ENCODE measurements around the gene ATP6V0B.

Gene ATP6V0B

DNA sequence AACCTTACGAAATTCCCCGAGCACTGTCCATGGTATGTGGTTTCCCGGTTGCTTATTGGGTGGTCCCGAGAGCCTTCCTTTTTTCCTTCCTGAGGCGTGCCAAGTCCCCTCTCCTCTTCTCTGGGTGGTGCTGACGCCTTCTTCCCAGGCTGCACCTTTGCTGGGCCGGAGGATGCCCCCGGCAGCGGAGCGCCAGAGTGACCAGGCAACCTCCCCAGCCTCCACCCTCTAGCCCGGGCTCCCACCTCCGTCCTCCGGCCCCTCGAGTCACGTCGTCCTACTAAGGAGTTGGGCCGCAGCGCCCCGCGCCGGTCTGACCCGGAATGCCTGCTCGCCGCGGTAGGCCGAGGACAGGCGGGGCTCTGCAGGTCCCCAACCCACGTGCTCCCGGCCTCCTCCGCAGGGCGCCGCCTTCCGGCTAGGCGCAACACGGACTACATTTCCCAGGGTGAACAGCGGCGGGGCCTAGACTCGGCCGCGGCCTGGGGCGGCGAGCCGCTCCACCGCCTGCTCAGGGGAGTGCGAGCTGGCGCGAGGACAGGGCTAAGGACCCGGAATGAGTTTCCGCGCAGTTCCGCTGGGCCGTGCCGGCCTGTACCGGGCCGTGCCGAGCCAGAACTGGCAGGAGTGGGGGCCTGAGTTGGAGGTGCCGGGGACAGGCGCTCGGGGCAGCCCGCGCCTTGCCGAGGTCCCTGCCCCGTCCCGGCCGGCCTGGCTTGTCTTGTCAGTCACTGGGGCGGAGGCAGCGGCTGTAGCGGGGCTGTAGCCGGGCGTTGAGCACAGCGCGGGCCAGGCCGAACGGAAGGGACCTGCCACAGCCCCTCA, 28.3 kb upstream of the ATP6V0B start, which contains the start of gene IPO13:
TSS of gene IPO13 (plus strand) at position 715 of the 825 bp plus-strand sequence. CDS start 651 bp downstream, outside the sequence.
- peak; percentile 97 for DNase-seq (ENCODE audit: low spot score)

DNA sequence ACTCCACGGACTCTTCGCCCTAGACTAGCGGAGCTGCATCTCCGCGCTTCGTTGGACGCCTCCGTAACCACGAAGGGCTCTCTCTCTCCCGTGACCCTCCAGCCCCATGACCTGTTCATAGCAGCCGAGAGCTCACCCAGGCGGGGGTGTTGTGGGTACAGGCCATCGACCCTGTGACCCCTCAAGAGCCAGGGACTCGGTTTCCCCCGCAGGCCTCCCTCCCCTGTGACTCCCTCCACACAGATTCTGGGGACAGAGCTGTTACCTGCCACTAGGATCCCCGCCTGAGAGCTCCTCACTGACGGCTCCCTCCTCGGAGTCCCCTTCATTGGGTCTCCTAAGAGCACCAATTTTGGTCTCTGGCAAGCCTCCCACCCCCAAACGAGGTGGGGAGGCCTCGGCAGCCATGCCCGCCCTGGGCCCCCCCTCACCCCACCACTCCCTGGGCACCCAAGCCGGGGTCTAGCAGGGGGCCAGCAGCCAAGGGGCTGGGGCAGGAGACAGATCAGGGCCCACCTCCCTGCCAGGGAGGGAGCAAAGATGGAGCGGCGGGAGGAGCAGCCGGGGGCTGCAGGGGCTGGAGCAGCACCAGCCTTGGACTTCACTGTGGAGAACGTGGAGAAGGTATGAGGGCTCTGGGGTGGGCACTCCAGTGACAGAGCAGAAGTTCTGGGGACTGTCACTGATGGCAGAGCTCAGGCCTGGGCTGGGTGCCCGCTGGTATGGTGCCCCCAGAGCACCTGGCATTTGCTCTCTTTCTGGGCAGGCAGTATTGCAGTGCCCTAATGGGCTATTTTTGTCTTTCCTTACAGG, 27.5 kb upstream of the ATP6V0B start:
- no peak for DNase-seq (ENCODE audit: low spot score)

DNA sequence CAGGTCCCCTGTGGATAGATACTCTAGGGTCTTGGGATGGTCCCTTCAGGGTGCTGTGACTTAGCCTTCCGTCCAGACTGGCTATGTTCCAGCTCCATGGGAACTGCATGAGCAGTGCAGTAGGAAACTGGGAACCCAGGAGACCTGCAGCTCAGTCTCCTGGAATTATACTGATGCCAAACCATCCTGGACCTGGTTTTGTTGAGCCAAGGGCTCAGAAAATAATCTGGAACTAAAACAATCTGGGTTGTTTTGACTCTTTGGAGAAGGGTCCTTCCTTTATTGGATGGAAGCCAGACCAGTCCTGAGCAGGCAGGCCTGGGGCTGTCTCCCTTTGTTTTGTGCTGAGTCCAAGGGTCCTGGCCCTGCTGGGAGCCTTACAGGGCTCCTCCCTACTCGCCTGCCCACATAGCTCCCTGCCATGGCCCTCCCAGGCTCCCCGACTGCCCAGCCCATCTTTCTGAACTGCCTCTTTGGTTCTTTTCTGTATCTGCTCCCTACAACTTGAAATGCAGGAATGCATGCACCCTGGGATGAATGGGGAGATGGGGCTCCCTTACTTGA, 26.8 kb upstream of the ATP6V0B start:
- DNase-seq (ENCODE audit: low spot score), result no peak

DNA sequence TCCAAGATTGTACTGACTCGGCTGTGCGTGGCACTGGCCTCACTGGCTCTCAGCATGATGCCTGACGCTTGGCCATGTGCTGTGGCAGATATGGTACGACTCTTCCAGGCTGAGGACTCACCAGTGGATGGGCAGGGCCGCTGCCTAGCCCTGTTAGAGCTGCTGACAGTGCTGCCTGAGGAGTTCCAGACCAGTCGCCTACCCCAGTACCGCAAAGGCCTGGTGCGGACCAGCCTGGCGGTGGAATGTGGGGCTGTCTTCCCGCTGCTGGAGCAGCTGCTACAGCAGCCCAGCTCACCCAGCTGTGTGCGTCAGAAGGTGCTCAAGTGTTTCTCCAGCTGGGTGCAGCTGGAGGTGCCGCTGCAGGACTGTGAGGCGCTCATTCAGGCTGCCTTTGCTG, 25.1 kb upstream of the ATP6V0B start:
- DNase-seq (ENCODE audit: low spot score), result no peak

DNA sequence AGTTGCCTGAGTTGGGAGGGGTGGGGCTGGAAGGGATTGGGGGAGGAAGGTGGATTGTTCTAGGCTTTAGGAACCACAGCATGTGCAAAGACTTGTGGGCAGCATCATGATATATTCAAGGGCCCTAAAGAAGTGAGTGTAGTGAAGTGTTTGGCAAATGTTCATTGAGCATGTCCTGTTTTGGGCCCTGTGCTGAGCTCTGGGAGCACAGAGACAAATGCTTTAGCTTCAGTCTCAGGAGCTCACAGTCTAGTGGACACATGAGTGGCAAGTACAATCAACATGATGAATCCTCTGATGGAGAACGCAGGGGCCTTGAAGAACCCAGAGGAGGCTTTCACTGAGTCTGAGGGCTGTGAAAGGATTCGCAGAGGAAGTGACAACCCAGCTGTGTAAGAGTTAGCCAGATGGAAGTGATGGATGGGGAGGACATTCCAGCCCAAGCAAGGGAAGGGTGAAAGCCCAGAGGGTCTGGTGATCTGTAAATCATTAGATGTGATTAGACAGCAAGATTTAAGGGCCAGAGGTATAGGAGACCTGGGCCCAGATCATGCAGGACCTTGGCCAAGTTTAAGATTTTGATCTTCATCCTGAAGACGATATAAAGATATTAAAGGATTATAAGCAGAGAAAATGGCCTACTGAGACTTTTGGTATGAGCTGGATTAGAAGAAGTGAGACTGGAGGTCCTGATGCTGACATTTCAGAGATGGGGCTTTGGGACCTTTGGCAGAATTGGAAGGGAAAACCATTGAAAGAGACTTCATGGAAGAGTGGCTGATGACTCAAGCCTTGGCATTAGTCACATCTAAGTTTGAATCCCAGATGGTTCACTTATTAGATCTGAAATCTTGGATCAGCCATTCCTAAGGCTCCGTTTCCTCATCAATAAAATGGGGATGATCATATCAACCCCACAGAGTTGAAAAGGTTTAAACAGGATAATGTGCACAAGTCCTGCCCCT, 23.5 kb upstream of the ATP6V0B start:
- DNase-seq (ENCODE audit: low spot score), result no peak

DNA sequence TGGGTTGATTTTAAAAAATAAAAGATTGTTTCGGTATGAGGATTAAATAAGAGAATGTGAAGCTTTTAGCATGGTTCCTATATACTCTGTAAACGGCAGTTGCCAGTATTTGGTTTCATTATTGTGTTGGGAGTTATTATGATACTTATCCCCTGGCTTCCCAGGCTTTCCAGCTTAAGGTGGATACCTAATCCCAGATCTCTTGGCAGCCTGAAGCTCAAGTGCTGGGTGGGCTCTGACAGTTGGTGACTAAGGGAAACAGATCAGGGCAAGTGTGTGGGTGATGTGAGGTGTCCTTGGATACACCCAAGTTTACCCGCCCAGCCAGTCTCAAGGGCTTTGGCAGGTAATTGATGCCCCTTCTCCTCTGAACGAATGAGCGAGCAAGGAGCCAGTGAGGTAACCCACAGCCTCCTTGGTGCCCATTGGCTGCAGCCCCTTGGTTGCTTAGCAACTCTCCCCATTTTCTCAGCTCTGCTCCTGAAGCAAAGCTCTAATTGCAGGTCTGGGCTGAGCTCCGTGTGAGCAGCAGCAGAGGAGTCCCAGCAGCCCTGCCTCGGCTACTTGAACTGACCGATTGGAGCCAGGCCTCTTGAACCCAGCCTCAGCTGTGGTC, 21.9 kb upstream of the ATP6V0B start:
- DNase-seq (ENCODE audit: low spot score), result no peak

DNA sequence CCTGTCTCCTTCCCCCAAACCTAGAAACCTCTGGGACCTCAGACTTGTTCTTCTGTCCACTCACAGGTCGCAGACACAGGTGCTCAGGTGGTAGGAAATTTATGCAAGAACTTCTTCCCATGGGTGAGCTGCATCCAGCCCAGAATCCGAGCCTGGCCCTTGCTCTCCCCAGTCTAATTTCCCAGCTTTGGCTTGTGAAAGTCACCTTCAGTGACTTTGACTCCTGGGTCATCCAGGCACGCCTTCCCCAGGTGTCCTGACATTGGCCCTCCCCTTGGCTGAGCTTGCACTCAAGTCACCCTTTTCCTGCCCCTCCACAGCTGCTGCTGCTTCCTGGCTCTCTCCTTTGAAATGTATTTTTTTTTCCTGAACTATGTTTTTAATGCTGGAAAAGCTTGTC, 21.4 kb upstream of the ATP6V0B start:
- no peak for DNase-seq (ENCODE audit: low spot score)

DNA sequence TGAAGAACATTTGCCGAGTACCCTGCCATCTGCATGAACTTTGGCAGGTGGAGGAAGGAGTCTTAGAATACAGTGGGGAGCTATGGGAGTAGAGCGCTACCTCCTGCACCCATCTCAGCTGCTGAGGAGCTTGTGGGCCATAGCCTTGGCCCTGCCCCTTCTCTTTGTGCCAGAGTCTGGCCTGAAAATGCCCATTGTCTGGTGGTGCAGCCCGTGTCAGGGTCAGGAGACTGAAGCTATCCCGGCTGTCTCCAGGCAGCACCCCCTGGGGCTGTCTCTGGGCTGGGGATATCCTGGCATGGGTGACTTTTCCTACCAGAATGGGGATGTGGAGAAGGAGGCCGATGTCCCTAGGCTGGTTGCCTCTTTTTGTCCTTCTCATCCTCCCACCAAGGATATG, 20.7 kb upstream of the ATP6V0B start:
- no peak for DNase-seq (ENCODE audit: low spot score)

DNA sequence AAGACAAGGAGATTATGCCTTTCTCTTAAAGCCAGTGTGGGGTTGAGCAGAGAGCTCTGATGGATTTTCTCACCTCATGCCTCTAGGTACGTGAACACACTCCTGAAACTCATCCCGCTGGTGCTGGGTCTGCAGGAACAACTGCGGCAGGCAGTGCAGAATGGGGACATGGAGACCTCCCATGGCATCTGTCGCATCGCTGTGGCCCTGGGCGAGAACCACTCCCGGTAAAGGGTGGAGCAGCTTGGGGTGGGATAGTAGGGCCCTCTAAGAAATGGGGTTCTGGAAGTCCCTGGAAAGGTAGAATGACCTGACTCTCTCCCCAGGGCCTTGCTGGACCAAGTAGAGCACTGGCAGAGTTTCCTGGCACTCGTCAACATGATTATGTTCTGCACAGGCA, 18.5 kb upstream of the ATP6V0B start:
- no peak for DNase-seq (ENCODE audit: low spot score)

DNA sequence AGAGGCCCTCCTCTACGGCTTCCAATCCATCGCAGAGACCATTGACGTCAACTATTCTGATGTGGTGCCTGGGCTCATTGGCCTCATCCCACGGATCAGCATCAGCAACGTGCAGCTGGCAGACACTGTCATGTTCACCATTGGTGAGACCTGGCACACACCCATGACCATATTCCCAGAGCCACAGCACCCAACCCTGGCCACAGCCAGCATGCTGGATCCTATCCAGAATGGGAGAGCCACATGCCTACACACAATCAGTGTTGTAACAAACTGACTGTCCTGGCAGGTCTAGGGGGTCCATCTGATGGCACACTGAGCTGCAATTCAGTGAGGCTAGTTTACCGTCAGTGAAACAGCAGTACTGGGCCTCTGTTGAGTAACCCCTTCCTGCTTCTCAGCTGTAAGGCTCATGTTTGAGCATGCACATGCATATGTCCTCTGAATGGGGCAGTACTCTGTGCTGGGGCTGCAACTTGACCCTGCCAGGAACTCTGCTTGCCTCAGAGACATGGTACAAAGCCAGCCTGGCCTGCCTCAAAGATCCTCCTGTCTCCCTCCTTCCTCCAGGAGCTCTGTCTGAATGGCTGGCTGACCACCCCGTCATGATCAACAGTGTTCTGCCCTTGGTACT, 17.2 kb upstream of the ATP6V0B start:
- no peak for DNase-seq (ENCODE audit: low spot score)

DNA sequence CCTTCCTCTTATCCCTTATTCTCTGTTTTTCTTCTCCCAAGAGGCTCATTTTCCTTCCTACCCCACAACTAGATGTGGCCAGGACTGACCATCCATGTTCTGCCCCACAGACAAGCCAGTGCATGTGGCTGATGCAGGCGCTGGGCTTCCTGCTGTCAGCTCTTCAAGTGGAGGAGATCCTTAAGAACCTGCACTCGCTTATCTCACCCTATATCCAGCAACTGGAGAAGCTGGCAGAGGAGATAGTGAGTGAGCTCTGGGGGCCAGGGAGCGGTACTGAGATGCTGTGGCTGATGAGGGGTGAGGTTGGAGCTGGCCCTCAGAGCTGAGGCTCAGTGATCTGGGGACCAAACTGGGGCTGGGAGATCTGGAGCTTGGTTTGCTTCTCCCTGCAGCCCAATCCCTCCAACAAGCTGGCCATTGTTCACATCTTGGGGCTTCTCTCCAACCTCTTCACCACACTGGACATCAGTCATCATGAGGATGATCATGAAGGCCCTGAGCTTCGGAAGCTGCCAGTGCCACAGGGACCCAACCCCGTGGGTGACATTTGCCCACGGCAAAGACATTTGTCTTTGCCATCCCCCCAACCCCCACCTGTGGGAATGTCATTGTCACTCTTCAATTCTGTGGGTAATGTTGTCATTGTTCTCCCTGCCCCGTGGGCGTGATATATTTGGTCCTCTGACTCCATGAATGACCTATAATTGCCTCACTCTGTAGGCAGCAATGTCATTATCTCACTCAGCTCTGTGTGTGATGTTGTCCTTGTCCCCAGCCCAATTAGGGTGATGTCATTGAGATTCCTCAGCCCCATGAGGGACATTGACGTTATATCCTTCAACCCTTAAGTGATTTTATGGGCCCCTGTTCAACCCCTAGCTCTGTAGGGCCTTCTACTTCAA, 16.2 kb upstream of the ATP6V0B start:
- no peak for DNase-seq (ENCODE audit: low spot score)

DNA sequence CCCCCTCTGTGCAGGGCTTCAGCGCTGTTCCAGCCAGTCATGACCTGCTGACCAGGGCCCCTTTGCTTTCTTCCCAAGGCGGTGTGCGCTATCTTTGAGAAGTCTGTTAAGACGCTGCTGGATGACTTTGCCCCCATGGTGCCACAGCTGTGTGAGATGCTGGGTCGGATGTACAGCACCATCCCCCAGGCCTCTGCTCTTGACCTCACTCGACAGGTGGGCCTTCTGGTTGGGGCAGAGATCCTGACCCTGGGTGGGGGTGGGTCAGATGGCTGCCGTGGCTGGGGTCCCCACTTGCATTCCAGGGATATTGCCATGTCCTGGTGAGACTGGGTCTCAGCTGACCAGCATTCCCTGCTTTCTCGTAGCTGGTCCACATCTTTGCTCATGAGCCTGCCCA, 14.0 kb upstream of the ATP6V0B start:
- no peak for DNase-seq (ENCODE audit: low spot score)

DNA sequence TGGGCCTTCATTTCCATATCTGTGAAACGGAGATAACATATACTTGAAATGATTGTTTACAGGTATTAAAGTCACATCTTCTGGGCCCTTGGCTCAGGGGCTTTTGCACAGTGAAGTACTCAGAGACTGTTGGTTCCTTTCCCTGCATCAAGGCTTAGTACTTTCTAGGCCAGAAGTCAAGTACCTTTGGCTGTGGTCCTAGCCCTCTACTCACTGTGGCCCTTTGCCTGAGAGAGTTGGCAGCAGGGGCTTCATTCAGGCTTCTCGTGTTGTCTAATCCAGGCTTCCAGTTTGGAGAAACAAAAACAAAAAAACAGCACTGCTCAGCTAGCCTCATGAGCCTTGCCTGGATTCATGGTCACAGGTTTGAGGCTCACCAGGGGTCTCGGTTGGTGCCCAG, 13.1 kb upstream of the ATP6V0B start:
- DNase-seq (ENCODE audit: low spot score), result no peak

DNA sequence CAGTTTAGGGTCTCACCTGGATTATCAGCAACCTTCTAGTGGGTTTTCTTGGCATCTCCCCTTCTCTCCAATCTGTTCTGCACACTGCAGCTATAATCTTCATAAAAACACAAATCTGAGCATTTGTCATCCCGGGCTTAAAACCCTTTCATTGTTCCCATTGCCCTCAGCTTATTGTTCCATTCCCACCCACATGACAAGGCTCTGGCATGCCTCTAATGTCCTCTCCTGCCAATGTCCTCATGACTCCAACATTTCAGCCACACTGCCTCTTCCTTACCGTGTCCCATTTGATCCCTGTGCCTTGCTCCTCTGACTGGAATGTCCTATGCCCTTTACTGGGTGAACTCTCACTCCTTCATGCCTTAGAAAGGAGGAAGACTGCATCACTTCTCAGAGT, 12.4 kb upstream of the ATP6V0B start:
- DNase-seq (ENCODE audit: low spot score), result no peak

DNA sequence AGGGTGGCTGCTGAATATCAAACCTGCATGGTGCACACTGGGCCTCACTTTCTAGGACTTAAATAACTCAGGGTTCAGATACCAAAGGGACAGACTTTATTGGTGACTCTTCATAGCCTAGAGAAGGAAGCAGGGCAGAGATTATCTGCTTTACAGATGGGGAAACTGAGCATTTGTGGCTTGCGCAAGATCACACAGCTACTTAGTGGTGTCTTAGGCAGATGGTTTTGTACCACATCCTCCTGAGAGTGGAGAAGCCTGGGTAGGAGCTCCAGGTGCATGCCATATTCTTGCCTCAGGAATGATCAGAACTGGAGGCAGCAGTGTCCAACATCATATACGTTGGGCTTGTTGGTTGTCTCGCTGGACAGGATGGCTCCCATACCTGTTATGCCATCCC, 11.8 kb upstream of the ATP6V0B start:
- DNase-seq (ENCODE audit: low spot score), result no peak

DNA sequence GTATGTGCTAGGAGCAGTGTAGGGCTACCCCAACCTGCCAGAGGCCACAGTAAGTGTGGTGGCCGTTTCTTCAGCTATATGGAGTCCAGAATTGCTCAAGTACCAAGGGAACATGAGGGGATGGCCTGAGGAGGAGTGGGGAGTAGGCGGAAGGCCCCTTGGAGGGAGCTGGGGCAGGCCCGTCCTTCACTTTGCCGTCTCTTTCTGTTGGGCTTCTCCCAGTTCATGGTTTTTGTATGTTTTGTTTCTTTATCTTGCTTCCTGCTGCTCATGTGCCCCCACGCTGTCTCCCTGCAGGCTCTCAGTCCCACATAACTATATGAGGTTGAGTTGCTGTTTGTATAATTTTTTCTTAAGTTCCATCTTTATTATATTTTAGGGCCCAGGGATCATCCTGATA, 10.9 kb upstream of the ATP6V0B start:
- no peak for DNase-seq (ENCODE audit: low spot score)

DNA sequence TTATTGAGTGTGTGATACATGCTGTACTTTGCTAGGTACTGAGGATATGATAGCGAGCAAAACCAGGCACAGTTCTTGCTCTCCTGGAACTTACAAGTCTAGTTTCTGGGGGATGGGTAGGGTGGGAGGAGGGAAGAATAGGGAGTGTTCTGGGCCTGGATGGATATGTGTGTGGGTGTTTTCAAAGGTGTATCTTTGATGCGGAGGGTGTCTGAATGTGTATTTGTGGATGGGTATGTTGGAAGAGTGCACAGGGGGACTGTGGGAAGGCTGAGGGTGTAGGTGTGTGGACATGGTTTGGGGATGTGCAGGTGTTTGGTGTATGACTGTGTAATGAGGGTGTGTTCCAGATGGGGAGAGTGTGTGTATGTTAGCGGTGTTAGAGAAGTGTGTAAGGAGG, 9.4 kb upstream of the ATP6V0B start:
- no peak for DNase-seq (ENCODE audit: low spot score)

DNA sequence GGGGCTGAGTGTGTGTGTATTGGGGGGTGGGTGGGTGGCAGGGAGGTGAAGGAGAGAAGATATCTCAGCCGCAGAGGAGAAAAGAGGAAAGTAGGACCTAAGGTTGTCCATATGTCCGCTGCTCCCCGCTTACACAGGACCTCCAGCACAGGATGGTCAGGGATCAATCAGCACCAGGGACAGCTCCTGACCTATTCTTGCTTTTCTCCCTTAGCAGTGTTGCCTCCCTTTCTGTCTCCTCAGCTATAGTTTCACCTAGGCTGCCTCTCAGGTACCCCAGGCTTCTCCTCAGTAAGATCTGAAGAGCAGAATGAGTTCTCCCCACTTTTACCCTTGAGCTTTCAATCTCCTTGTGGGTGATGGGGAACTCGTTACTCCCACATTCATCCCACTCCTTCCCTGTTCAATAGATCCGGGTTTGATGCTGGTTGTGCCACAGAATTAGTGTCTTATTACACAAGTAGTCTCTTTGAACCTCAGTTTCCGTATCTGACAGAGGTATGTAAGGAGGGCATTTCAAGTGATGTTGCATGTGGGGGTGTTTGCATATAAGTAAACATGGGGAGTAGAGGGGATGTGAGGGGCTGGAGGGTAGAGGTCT, 6.3 kb upstream of the ATP6V0B start:
- DNase-seq (ENCODE audit: low spot score), result peak; percentile 48

DNA sequence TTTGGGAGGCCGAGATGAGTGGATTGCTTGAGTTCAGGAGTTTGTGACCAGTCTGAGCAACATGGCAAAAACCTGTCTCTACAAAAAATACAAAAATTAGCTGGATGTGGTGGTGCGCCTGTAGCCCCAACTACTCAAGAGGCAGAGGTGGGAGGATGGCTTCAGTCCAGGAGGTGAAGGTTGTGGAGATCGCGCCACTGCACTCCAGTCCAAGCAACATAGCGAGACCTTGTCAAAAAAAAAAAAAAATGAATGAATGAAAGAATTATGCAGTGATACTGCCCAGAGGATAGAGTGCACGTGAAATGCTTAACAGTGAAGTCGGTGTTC, 5.4 kb upstream of the ATP6V0B start:
- DNase-seq (ENCODE audit: low spot score), result no peak
